HEK293 (cell line): ENCODE data around the gene CEP83.

ENCODE experiments used
- CTCF ChIA-PET: fragments of 350-600 bp; formaldehyde crosslinking; extraction: SDS; loops from one replicate; lab custom pipeline; 2021; ENCODE audit warnings: antibody characterized with exemption; lab: Yijun Ruan, JAX
- POLR2A ChIA-PET: fragments of 300-600 bp; formaldehyde crosslinking; extraction: SDS; loops from one replicate; lab custom pipeline; 2020; ENCODE audit warnings: antibody characterized with exemption, inconsistent platforms; lab: Yijun Ruan, JAX
- H3K27ac ChIP-seq: fragments of 200-500 bp; sonication (Bioruptor generic); 2 replicates; pipeline ENCODE4 v1.5.1; 2014; ENCODE audit warnings: low read depth, low read length, control low read depth, inconsistent platforms; ENCODE audit errors: extremely low read depth
- H3K36me3 ChIP-seq, 2 experiments: fragments of 200-500 bp in 1 of 2; sonication (Bioruptor generic) in 1 of 2; 1 replicate in 1 of 2; 2 replicates in 1 of 2; pipeline ENCODE4 v1.5.1; 2014 to 2017; ENCODE audit warnings: inconsistent platforms in 2 of 2, low read length in 2 of 2; ENCODE audit not compliant: control insufficient read depth in 2 of 2, insufficient read depth in 1 of 2
- H3K4me1 ChIP-seq: fragments of 200-500 bp; sonication (Bioruptor generic); 2 replicates; pipeline ENCODE4 v1.5.1; 2014; ENCODE audit warnings: mild to moderate bottlenecking, low read length, inconsistent platforms; ENCODE audit not compliant: control insufficient read depth, insufficient read depth
- H3K4me3 ChIP-seq: 2 replicates; pipeline ENCODE4 v1.5.1; 2011; ENCODE audit warnings: low read depth, mild to moderate bottlenecking, control low read depth, low read length, moderate library complexity
- H3K9me3 ChIP-seq: fragments of 200-500 bp; sonication (Bioruptor generic); 2 replicates; pipeline ENCODE4 v1.5.1; 2014; ENCODE audit warnings: low read depth, low read length, inconsistent platforms; ENCODE audit not compliant: control insufficient read depth, insufficient read depth
- BCL6B ChIP-seq: fragments of 450-650 bp; formaldehyde crosslinking; IDR thresholded peaks from 2 replicates; pipeline ENCODE4 v1.5.1; 2017; ENCODE audit warnings: missing biosample characterization, missing genetic modification characterization
- EGR2 ChIP-seq: fragments of 450-650 bp; formaldehyde crosslinking; IDR thresholded peaks from 2 replicates; pipeline ENCODE4 v1.5.1; 2016; ENCODE audit warnings: low read depth, missing biosample characterization, missing genetic modification characterization
- MYNN ChIP-seq: fragments of 450-650 bp; formaldehyde crosslinking; IDR thresholded peaks from 2 replicates; pipeline ENCODE4 v1.5.1; 2016; ENCODE audit warnings: missing biosample characterization, missing genetic modification characterization, borderline replicate concordance
- TSHZ1 ChIP-seq: fragments of 450-650 bp; formaldehyde crosslinking; IDR thresholded peaks from 2 replicates; pipeline ENCODE4 v1.5.1; 2016; ENCODE audit warnings: missing biosample characterization, missing genetic modification characterization, borderline replicate concordance
- ZBTB26 ChIP-seq: fragments of 450-650 bp; formaldehyde crosslinking; optimal IDR thresholded peaks from 2 replicates; pipeline ENCODE3; 2016; ENCODE audit warnings: missing biosample characterization, mild to moderate bottlenecking, missing genetic modification characterization
- ZFP69B ChIP-seq: fragments of 450-650 bp; formaldehyde crosslinking; IDR thresholded peaks from 2 replicates; pipeline ENCODE4 v1.5.1; 2016; ENCODE audit warnings: missing biosample characterization, missing genetic modification characterization
- ZNF10 ChIP-seq: fragments of 450-650 bp; formaldehyde crosslinking; IDR thresholded peaks from 2 replicates; pipeline ENCODE4 v1.5.1; 2017; ENCODE audit warnings: missing biosample characterization, missing genetic modification characterization
- ZNF2 ChIP-seq: fragments of 450-650 bp; formaldehyde crosslinking; IDR thresholded peaks from 2 replicates; pipeline ENCODE4 v1.5.1; 2016; ENCODE audit warnings: missing biosample characterization, missing genetic modification characterization
- ZNF239 ChIP-seq: fragments of 450-650 bp; formaldehyde crosslinking; IDR thresholded peaks from 2 replicates; pipeline ENCODE4 v1.5.1; 2016; ENCODE audit warnings: missing biosample characterization, missing genetic modification characterization
- ZNF311 ChIP-seq: fragments of 450-650 bp; formaldehyde crosslinking; IDR thresholded peaks from 2 replicates; pipeline ENCODE4 v1.5.1; 2017; ENCODE audit warnings: missing biosample characterization, missing genetic modification characterization, borderline replicate concordance
- ZNF366 ChIP-seq: fragments of 450-650 bp; formaldehyde crosslinking; conservative IDR thresholded peaks from 2 replicates; pipeline ENCODE4 v1.5.1; 2016; ENCODE audit warnings: missing biosample characterization, missing genetic modification characterization
- ZNF426 ChIP-seq: fragments of 450-650 bp; formaldehyde crosslinking; IDR thresholded peaks from 2 replicates; pipeline ENCODE4 v1.5.1; 2017; ENCODE audit warnings: missing biosample characterization, missing genetic modification characterization, mild to moderate bottlenecking, inconsistent platforms, moderate library complexity
- ZNF544 ChIP-seq: fragments of 450-650 bp; formaldehyde crosslinking; IDR thresholded peaks from 2 replicates; pipeline ENCODE4 v1.5.0; 2017; ENCODE audit warnings: missing biosample characterization, missing genetic modification characterization
- ZNF623 ChIP-seq: fragments of 450-650 bp; formaldehyde crosslinking; IDR thresholded peaks from 2 replicates; pipeline ENCODE4 v1.5.1; 2016; ENCODE audit warnings: missing biosample characterization, missing genetic modification characterization
- ZNF645 ChIP-seq: fragments of 450-650 bp; formaldehyde crosslinking; IDR thresholded peaks from 2 replicates; pipeline ENCODE4; 2016; ENCODE audit warnings: missing biosample characterization, missing genetic modification characterization
- ZNF747 ChIP-seq: fragments of 450-650 bp; formaldehyde crosslinking; IDR thresholded peaks from 2 replicates; pipeline ENCODE4 v1.5.1; 2016; ENCODE audit warnings: missing biosample characterization, missing genetic modification characterization
- ZNF777 ChIP-seq: fragments of 450-650 bp; formaldehyde crosslinking; IDR thresholded peaks from 2 replicates; pipeline ENCODE4 v1.5.1; 2017; ENCODE audit warnings: missing biosample characterization, missing genetic modification characterization, borderline replicate concordance
- TF ChIP-seq, protein P1 (sequence below): fragments of 450-650 bp; formaldehyde crosslinking; IDR thresholded peaks from 2 replicates; pipeline ENCODE4 v1.5.1; 2016; ENCODE audit warnings: missing biosample characterization, missing genetic modification characterization
- TF ChIP-seq, protein P2 (sequence below): fragments of 450-650 bp; formaldehyde crosslinking; IDR thresholded peaks from 2 replicates; pipeline ENCODE4 v1.5.1; 2016; ENCODE audit warnings: missing biosample characterization, missing genetic modification characterization
- TF ChIP-seq, protein P3 (sequence below): fragments of 450-650 bp; formaldehyde crosslinking; IDR thresholded peaks from 2 replicates; pipeline ENCODE4 v1.5.1; 2016; ENCODE audit warnings: missing biosample characterization, missing genetic modification characterization, borderline replicate concordance

Gene CEP83

GRCh38 chr12:94276725-94277124 lies 182.9 kb downstream of the CEP83 start:
- H3K9me3 ChIP-seq: no peaks in the 10 kb centered on the region
- no peaks in the 10 kb centered on the region for H3K4me1 ChIP-seq
- CTCF ChIA-PET: interaction anchor here (0.9 to 1.1 kb wide), 2 partner anchors 142 to 147 kb away, joined by 3 to 4 read pairs; no protein-coding TSS in a partner anchor
- POLR2A ChIA-PET: no interaction called here
- no peaks in the 10 kb centered on the region for H3K36me3 ChIP-seq
- TF ChIP-seq TSHZ1 (no peak), MYNN (tag by site-specific recombination) (no peak), ZNF544 (tag by site-specific recombination) (no peak), ZNF747 (tag by site-specific recombination) (no peak), ZNF645 (tag by site-specific recombination) (no peak), ZNF10 (no peak), EGR2 (no peak)
- TF ChIP-seq, protein P1, sequence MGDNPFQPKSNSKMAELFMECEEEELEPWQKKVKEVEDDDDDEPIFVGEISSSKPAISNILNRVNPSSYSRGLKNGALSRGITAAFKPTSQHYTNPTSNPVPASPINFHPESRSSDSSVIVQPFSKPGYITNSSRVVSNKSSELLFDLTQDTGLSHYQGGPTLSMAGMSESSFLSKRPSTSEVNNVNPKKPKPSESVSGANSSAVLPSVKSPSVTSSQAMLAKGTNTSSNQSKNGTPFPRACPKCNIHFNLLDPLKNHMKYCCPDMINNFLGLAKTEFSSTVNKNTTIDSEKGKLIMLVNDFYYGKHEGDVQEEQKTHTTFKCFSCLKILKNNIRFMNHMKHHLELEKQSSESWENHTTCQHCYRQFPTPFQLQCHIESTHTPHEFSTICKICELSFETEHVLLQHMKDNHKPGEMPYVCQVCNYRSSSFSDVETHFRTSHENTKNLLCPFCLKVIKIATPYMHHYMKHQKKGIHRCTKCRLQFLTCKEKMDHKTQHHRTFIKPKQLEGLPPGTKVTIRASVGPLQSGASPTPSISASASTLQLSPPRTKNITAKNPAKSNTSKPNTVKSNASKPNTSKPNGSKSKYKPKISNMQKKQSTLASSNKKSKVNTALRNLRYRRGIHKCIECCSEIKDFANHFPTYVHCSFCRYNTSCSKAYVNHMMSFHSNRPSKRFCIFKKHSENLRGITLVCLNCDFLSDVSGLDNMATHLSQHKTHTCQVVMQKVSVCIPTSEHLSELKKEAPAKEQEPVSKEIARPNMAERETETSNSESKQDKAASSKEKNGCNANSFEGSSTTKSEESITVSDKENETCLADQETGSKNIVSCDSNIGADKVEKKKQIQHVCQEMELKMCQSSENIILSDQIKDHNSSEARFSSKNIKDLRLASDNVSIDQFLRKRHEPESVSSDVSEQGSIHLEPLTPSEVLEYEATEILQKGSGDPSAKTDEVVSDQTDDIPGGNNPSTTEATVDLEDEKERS (tag by site-specific recombination): no peak
- no peak overlapping the region for H3K27ac ChIP-seq
- H3K4me3 ChIP-seq: no peak overlapping the region

- Histone ChIP-seq H3K36me3 (no peaks in the 10 kb centered on the region), H3K4me3 (no peak overlapping the region), H3K9me3 (no peaks in the 10 kb centered on the region), H3K27ac (no peak overlapping the region), H3K4me1 (no peaks in the 10 kb centered on the region)
- ChIA-PET POLR2A (no interaction called here), CTCF (no interaction called here)
- no peak for TF ChIP-seq ZNF426 (tag by site-specific recombination)
- no peak for TF ChIP-seq ZNF2 (tag by site-specific recombination)
- TF ChIP-seq ZBTB26: no peak
- TF ChIP-seq, protein P2, sequence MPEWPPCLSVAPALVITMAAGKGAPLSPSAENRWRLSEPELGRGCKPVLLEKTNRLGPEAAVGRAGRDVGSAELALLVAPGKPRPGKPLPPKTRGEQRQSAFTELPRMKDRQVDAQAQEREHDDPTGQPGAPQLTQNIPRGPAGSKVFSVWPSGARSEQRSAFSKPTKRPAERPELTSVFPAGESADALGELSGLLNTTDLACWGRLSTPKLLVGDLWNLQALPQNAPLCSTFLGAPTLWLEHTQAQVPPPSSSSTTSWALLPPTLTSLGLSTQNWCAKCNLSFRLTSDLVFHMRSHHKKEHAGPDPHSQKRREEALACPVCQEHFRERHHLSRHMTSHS (tag by site-specific recombination): no peak
- no peak for TF ChIP-seq ZNF623
- TF ChIP-seq ZNF10: no peak
- no peak for TF ChIP-seq ZNF239 (tag by site-specific recombination)
- no peak for TF ChIP-seq BCL6B
- no peak for TF ChIP-seq ZNF311 (tag by site-specific recombination)
- no peak for TF ChIP-seq ZNF777 (tag by site-specific recombination)
- no peak for TF ChIP-seq ZNF366 (tag by site-specific recombination)
- TF ChIP-seq, protein P3, sequence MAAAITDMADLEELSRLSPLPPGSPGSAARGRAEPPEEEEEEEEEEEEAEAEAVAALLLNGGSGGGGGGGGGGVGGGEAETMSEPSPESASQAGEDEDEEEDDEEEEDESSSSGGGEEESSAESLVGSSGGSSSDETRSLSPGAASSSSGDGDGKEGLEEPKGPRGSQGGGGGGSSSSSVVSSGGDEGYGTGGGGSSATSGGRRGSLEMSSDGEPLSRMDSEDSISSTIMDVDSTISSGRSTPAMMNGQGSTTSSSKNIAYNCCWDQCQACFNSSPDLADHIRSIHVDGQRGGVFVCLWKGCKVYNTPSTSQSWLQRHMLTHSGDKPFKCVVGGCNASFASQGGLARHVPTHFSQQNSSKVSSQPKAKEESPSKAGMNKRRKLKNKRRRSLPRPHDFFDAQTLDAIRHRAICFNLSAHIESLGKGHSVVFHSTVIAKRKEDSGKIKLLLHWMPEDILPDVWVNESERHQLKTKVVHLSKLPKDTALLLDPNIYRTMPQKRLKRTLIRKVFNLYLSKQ: no peak
- no peak for TF ChIP-seq ZFP69B (tag by site-specific recombination)
Measured at GRCh38 chr12:94273272-94273671, 186.4 kb downstream of the CEP83 start.
